SU-DHL-6 (cell line): ENCODE data around the gene PNLDC1.

ENCODE experiments used
- CTCF ChIP-seq: fragments of 200-600 bp; sonication (generic); IDR thresholded peaks from one replicate; pipeline ENCODE4 v1.5.1; 2017; ENCODE audit warnings: antibody characterized with exemption, mild to moderate bottlenecking, low read length, moderate library complexity; ENCODE audit not compliant: insufficient read depth, poor library complexity, severe bottlenecking
- EZH2phosphoT487 ChIP-seq: fragments of 200-600 bp; sonication (generic), shearing (Covaris generic); conservative IDR thresholded peaks from 2 replicates; pipeline ENCODE4 v1.6.1; 2018; ENCODE audit warnings: mild to moderate bottlenecking, antibody characterized with exemption, low read length, moderate library complexity, mixed read lengths

DNA sequence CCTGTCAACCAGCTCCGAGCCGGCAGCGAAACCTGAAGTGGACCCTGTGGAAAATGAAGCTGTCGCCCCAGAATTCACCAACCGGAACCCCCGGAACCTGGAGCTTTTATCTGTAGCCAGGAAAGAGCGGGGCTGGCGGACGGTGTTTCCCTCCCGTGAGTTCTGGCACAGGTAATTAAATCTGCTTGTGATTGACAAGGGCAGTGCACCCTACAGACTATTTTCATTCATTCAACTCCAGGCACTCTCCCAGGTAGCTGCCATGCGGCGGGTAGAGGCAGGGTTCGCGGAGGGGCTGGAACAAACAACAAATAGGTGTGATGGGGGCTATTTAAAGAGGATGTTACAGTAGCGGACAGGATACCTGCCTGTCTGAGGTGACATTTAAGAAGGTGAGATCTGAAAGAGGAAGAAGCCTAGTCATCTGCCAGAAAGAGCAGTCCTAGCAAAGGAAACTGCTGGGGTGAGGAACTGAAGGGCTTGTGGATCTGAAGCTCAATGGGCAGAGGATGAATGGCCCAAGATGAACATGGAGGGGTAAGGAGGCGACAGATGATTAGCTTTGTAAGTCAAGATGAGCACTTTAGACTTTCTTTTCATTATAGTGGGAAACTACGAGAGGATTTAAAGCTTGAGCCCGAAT is 9.0 kb upstream of the PNLDC1 start:
- TF ChIP-seq CTCF (no peak), EZH2phosphoT487 (no peak)
